OCI-LY7 (cell line): ENCODE results near the gene NLGN1. TPM values are rescaled to one million over a fixed set of nuclear protein-coding genes. Genes with fewer than 3 reads are reported as not detected.

Experiments used
- BruUV-seq: library from RNA; stranded (reverse); fragments of 400-500 nt; replicated peaks from 2 replicates; lab custom pipeline; 2021; lab: Mats Ljungman, UMichigan
- CTCF ChIA-PET: fragments of 300-600 bp; sonication (Branson Sonifier 250); formaldehyde crosslinking; loops from one replicate; lab custom pipeline; 2022; ENCODE audit warnings: antibody characterized with exemption; ENCODE audit not compliant: unreplicated experiment; lab: Charles Lee
- POLR2A ChIA-PET: fragments of 300-600 bp; sonication (Branson Sonifier 250); formaldehyde crosslinking; loops from one replicate; lab custom pipeline; 2022; ENCODE audit warnings: antibody characterized with exemption; lab: Charles Lee
- DNase-seq: peaks from one replicate; pipeline ENCODE4 v3.0.0-alpha.2; 2015; ENCODE audit warnings: low spot score
- H2AFZ ChIP-seq: fragments of 200-600 bp; sonication (generic), shearing (Covaris generic); 2 replicates; pipeline ENCODE4 v1.6.1; 2014; ENCODE audit warnings: mild to moderate bottlenecking, antibody characterized with exemption, low read length, moderate library complexity
- H3K27ac ChIP-seq: fragments of 200-600 bp; sonication (generic); 2 replicates; pipeline ENCODE4 v1.5.1; 2014; ENCODE audit warnings: mixed run types, low read depth, mild to moderate bottlenecking, moderate library complexity, low read length, inconsistent platforms; ENCODE audit not compliant: poor library complexity, severe bottlenecking
- H3K36me3 ChIP-seq: fragments of 200-600 bp; sonication (generic); 2 replicates; pipeline ENCODE4 v1.6.1; 2014; ENCODE audit warnings: mild to moderate bottlenecking, antibody characterized with exemption, low read length, moderate library complexity, mixed read lengths; ENCODE audit not compliant: insufficient read depth
- H3K4me1 ChIP-seq: fragments of 200-600 bp; sonication (generic); 2 replicates; pipeline ENCODE4 v1.5.1; 2014; ENCODE audit warnings: mild to moderate bottlenecking, low read length; ENCODE audit not compliant: insufficient read depth, poor library complexity, severe bottlenecking
- H3K4me2 ChIP-seq: fragments of 200-600 bp; sonication (generic); 2 replicates; pipeline ENCODE4 v1.6.1; 2014; ENCODE audit warnings: mild to moderate bottlenecking, low read length
- H3K4me3 ChIP-seq: fragments of 200-600 bp; sonication (generic); 2 replicates; pipeline ENCODE4 v1.5.1; 2014; ENCODE audit warnings: mild to moderate bottlenecking, low read depth, low read length; ENCODE audit not compliant: poor library complexity, severe bottlenecking
- H3K79me2 ChIP-seq: fragments of 200-600 bp; sonication (generic); 2 replicates; pipeline ENCODE4 v1.6.1; 2016; ENCODE audit warnings: low read depth, mild to moderate bottlenecking, low read length, moderate library complexity, mixed read lengths; ENCODE audit not compliant: insufficient read depth
- H3K9me2 ChIP-seq: fragments of 200-600 bp; sonication (generic); 2 replicates; pipeline ENCODE4 v1.6.1; 2016; ENCODE audit warnings: mild to moderate bottlenecking, low read length, mixed read lengths; ENCODE audit not compliant: insufficient read depth
- H3K9me3 ChIP-seq: fragments of 200-600 bp; sonication (generic); 2 replicates; pipeline ENCODE4 v1.6.1; 2014; ENCODE audit warnings: mild to moderate bottlenecking, mixed run types, low read length, mixed read lengths
- H4K20me1 ChIP-seq: fragments of 200-600 bp; sonication (generic); 2 replicates; pipeline ENCODE4 v1.6.1; 2014; ENCODE audit warnings: mild to moderate bottlenecking, antibody characterized with exemption, low read length, moderate library complexity, mixed read lengths; ENCODE audit not compliant: insufficient read depth
- EZH2phosphoT487 ChIP-seq: fragments of 200-600 bp; sonication (generic); IDR thresholded peaks from 2 replicates; pipeline ENCODE4 v1.6.1; 2018; ENCODE audit warnings: low read depth, borderline replicate concordance, mild to moderate bottlenecking, mixed run types, antibody characterized with exemption, low read length, moderate library complexity, mixed read lengths
- intact Hi-C: fragments of 100-400 bp; cut with micrococcal nuclease; formaldehyde crosslinking; loops from one replicate; pipeline ENCODE4 v1.10.0; 2022; ENCODE audit not compliant: unreplicated experiment
- total RNA-seq, 2 experiments: library from RNA; depleted of rRNA in 1 of 2; stranded (reverse); fragments of >200 nt in 1 of 2; shearing (Covaris generic) in 1 of 2; gene quantifications; 2 replicates each; pipeline ENCODE4 v1.2.3, GENCODE V29; 2014 to 2022
- TF ChIP-seq, protein P1 (sequence below): fragments of 200-600 bp; sonication (generic); conservative IDR thresholded peaks from 2 replicates; pipeline ENCODE4 v1.5.1; 2014; ENCODE audit warnings: mild to moderate bottlenecking, antibody characterized with exemption, low read length, moderate library complexity, mixed read lengths

NLGN1 gene
- total RNA-seq, 2 experiments from 2014 or later, result not detected

GRCh38 chr3:173773800-173774199 is 376.3 kb downstream of the NLGN1 start:
- Histone ChIP-seq H3K79me2 (no peaks in the 10 kb centered on the region), H3K27ac (no peak overlapping the region), H3K4me3 (no peak overlapping the region), H4K20me1 (no peaks in the 10 kb centered on the region), H2AFZ (no peak overlapping the region), H3K36me3 (no peaks in the 10 kb centered on the region), H3K4me2 (no peak overlapping the region), H3K9me2 (no peaks in the 10 kb centered on the region), H3K9me3 (no peaks in the 10 kb centered on the region), H3K4me1 (no peaks in the 10 kb centered on the region)
- POLR2A ChIA-PET, result interaction anchor here (1.0 to 1.5 kb wide), 2 partner anchors 9 to 18 kb away, joined by 3 to 4 read pairs; no protein-coding TSS in a partner anchor
- no TSS peak for BruUV-seq
- CTCF ChIA-PET, result no interaction called here
- TF ChIP-seq EZH2phosphoT487, result no peak
- TF ChIP-seq, protein P1, sequence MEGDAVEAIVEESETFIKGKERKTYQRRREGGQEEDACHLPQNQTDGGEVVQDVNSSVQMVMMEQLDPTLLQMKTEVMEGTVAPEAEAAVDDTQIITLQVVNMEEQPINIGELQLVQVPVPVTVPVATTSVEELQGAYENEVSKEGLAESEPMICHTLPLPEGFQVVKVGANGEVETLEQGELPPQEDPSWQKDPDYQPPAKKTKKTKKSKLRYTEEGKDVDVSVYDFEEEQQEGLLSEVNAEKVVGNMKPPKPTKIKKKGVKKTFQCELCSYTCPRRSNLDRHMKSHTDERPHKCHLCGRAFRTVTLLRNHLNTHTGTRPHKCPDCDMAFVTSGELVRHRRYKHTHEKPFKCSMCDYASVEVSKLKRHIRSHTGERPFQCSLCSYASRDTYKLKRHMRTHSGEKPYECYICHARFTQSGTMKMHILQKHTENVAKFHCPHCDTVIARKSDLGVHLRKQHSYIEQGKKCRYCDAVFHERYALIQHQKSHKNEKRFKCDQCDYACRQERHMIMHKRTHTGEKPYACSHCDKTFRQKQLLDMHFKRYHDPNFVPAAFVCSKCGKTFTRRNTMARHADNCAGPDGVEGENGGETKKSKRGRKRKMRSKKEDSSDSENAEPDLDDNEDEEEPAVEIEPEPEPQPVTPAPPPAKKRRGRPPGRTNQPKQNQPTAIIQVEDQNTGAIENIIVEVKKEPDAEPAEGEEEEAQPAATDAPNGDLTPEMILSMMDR, result no peak
- intact Hi-C loops, result no loop called here
- DNase-seq, result no peak

DNA sequence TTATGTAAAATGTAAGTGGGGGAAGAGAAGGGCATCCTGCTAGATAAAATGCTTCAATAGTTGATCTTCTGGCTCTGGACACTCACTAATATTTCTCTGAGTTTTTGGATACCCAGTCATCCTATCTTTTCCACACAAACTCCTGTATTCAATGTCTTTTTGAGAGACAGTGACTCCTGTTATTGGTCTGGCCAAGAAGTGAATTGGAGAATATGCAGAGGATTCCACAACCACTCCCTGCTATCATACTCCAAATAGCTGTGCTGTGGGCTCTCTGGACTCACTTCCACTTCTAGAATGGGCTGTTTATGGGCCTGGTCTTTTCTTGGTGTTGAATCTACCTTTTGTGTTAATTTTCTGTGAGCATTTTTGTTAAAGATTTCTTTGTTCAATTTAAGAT is 376.8 kb downstream of the NLGN1 start:
- Histone ChIP-seq H3K36me3 (no peaks in the 10 kb centered on the region), H3K9me2 (no peaks in the 10 kb centered on the region), H3K9me3 (no peaks in the 10 kb centered on the region), H3K79me2 (no peaks in the 10 kb centered on the region), H3K4me1 (no peaks in the 10 kb centered on the region), H2AFZ (no peak overlapping the region), H3K4me2 (no peak overlapping the region), H3K27ac (no peak overlapping the region), H4K20me1 (no peaks in the 10 kb centered on the region), H3K4me3 (no peak overlapping the region)
- no peak for TF ChIP-seq EZH2phosphoT487
- TF ChIP-seq, protein P1, result no peak
- POLR2A ChIA-PET, result interaction anchor here (1.0 to 1.5 kb wide), 2 partner anchors 8 to 17 kb away, joined by 3 to 4 read pairs; no protein-coding TSS in a partner anchor
- no peak for DNase-seq
- BruUV-seq, result no TSS peak
- intact Hi-C loops, result no loop called here
- CTCF ChIA-PET, result no interaction called here

DNA sequence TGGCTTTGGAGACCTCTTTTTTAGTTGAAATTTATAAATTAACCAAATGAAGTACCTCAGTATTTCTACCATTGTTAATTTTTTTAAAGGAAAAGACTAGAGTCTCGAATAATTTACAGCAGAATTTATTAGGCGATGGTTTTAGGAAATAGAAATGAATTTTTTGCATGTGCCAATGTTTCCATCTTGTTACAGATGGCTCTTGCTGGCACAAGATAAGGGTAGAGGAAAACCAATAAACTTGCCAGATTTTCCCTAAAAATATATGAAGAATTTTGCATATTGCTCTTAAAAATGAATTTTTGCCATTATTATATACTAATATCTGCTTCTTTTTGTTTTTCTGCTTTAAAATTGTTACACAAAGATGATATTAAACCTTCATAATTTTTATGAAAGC is 380.7 kb downstream of the NLGN1 start:
- H4K20me1 ChIP-seq, result no peaks in the 10 kb centered on the region
- no peaks in the 10 kb centered on the region for H3K36me3 ChIP-seq
- CTCF ChIA-PET, result no interaction called here
- no peaks in the 10 kb centered on the region for H3K4me1 ChIP-seq
- no TSS peak for BruUV-seq
- TF ChIP-seq, protein P1, result no peak
- no peak for TF ChIP-seq EZH2phosphoT487
- H3K79me2 ChIP-seq, result no peaks in the 10 kb centered on the region
- intact Hi-C loops, result no loop called here
- POLR2A ChIA-PET, result interaction anchor here (0.7 kb wide), 1 partner anchor 10 kb away, joined by 3 read pairs; no protein-coding TSS in a partner anchor
- H3K4me2 ChIP-seq, result no peak overlapping the region
- H3K9me2 ChIP-seq, result no peaks in the 10 kb centered on the region
- H3K9me3 ChIP-seq, result no peaks in the 10 kb centered on the region
- no peak overlapping the region for H3K27ac ChIP-seq
- DNase-seq, result no peak
- no peak overlapping the region for H3K4me3 ChIP-seq
- no peak overlapping the region for H2AFZ ChIP-seq
